Endothelial cell (in vitro differentiated cells): ENCODE results near the gene RELB. TPM values are rescaled to one million over a fixed set of nuclear protein-coding genes. Genes with fewer than 3 reads are reported as not detected.

Experiments used
- DNase-seq: peaks from one replicate; pipeline ENCODE4 v3.0.0; 2021; ENCODE audit warnings: low spot score
- H3K27ac Mint-ChIP-seq: one replicate; pipeline ENCODE4 v1.8.0; 2021; ENCODE audit warnings: mixed read lengths, inconsistent platforms; ENCODE audit not compliant: unreplicated experiment
- H3K27me3 Mint-ChIP-seq: one replicate; pipeline ENCODE4 v1.8.0; 2021; ENCODE audit warnings: mild to moderate bottlenecking, moderate library complexity, mixed read lengths, inconsistent platforms; ENCODE audit not compliant: unreplicated experiment
- H3K36me3 Mint-ChIP-seq: one replicate; pipeline ENCODE4 v1.8.0; 2021; ENCODE audit warnings: mild to moderate bottlenecking, low read depth, mixed read lengths, inconsistent platforms; ENCODE audit not compliant: unreplicated experiment
- H3K4me1 Mint-ChIP-seq: one replicate; pipeline ENCODE4 v1.8.0; 2021; ENCODE audit warnings: mild to moderate bottlenecking, mixed read lengths, inconsistent platforms; ENCODE audit not compliant: unreplicated experiment
- H3K4me3 Mint-ChIP-seq: one replicate; pipeline ENCODE4 v1.8.0; 2021; ENCODE audit warnings: mild to moderate bottlenecking, mixed read lengths, inconsistent platforms; ENCODE audit not compliant: unreplicated experiment
- H3K9me3 Mint-ChIP-seq: one replicate; pipeline ENCODE4 v1.8.0; 2021; ENCODE audit warnings: mixed read lengths, inconsistent platforms; ENCODE audit not compliant: unreplicated experiment
- total RNA-seq: library from RNA; stranded (reverse); fragmentation: NEBNext Ultra II Directional; extraction: Animal tissue kit (Norgen Biotek cat#: 25700); gene quantifications from one replicate; pipeline ENCODE4 v1.2.1, GENCODE V29; 2021; ENCODE audit not compliant: unreplicated experiment
- TF ChIP-seq, protein P1 (sequence below): fragments of 200-600 bp; sonication (generic); IDR thresholded peaks from one replicate; pipeline ENCODE4 v1.5.0; 2021; ENCODE audit warnings: antibody characterized with exemption; ENCODE audit not compliant: unreplicated experiment

RELB gene
- total RNA-seq, 1 donor from 2014 or later, result 8.2 TPM

GRCh38 chr19:45071969-45072790 is 70.9 kb downstream of the RELB start:
- DNase-seq, result no peak
- Mint-ChIP-seq H3K9me3 (no peaks in the 10 kb centered on the region), H3K27me3 (peaks cover 10% of the 10 kb centered on the region), H3K4me1 (peaks cover 4% of the 10 kb centered on the region), H3K27ac (no peak overlapping the region), H3K36me3 (peaks cover 14% of the 10 kb centered on the region), H3K4me3 (no peak overlapping the region)
- TF ChIP-seq, protein P1, sequence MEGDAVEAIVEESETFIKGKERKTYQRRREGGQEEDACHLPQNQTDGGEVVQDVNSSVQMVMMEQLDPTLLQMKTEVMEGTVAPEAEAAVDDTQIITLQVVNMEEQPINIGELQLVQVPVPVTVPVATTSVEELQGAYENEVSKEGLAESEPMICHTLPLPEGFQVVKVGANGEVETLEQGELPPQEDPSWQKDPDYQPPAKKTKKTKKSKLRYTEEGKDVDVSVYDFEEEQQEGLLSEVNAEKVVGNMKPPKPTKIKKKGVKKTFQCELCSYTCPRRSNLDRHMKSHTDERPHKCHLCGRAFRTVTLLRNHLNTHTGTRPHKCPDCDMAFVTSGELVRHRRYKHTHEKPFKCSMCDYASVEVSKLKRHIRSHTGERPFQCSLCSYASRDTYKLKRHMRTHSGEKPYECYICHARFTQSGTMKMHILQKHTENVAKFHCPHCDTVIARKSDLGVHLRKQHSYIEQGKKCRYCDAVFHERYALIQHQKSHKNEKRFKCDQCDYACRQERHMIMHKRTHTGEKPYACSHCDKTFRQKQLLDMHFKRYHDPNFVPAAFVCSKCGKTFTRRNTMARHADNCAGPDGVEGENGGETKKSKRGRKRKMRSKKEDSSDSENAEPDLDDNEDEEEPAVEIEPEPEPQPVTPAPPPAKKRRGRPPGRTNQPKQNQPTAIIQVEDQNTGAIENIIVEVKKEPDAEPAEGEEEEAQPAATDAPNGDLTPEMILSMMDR, result no peak

DNA sequence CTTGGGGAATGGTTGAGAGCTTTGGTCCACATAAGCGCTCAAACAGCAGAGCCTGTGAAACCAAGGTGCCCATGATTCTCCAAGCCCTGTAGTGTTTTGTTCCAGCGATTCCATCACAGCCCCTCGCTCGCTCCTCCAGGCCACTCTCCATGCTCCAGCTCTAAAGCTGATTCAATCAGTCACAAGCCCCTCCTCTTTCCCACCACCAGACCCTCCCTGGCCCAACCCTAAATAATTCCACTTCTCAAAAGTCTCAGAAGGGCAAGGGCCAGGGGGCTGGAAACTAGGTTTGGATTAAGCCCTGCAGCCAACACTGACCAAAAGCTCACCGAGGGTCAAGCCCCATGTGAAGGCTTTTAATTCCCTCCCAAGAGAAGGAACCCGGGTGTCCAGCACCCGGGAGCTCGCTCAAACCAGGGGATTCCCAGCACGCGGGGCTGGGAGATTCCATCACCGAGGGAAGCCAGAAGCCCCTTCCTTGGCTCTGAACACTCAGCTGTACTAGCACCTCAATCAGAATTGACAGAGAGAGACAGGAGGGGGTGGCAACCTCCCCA is 73.6 kb downstream of the RELB start:
- H3K27me3 Mint-ChIP-seq, result peaks cover 11% of the 10 kb centered on the region
- no peak overlapping the region for H3K4me3 Mint-ChIP-seq
- no peak for DNase-seq
- H3K4me1 Mint-ChIP-seq, result peaks cover 5% of the 10 kb centered on the region
- TF ChIP-seq, protein P1, result no peak
- H3K36me3 Mint-ChIP-seq, result peaks cover 8% of the 10 kb centered on the region
- no peaks in the 10 kb centered on the region for H3K9me3 Mint-ChIP-seq
- H3K27ac Mint-ChIP-seq, result no peak overlapping the region

DNA sequence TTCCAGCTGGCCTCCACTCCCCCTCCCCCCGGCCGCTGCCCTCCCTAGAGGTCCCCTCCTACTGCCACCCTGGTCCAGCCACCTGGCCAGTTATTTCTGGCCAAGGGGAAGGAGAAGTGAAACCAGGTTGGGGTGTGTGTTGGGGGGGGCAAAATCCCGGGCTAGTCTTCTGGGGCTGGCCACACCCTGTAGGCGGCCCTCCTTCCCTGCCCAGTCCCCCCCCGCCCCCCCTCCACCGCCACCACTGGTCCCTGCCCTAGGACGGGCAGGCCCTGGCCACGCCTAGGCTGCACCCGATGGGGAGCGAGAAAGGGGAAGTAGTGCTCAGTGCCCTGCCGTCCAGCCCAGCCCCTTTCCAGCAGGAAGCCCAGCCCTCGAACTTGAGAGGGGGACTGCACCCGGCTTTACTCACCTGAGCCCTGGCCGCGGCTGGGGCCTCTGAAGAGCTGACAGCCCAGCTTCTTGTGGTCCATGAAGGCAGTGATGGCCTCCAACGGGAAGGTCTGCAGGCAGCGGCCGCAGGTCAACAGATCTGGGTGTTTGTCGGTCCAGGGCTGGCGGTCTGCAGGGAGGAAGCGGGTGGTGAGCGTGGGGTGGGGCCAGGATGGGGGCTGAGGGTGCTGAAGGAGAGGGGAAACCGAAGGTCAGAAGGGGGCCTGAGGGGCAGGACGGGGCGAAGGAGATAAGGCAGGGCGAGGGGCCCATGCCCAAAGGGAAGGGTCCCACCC is 74.2 kb downstream of the RELB start:
- Mint-ChIP-seq H3K27ac (no peak overlapping the region), H3K27me3 (peaks cover 11% of the 10 kb centered on the region), H3K9me3 (no peaks in the 10 kb centered on the region), H3K4me3 (no peak overlapping the region), H3K4me1 (peaks cover 8% of the 10 kb centered on the region), H3K36me3 (peaks cover 1% of the 10 kb centered on the region)
- DNase-seq, result no peak
- TF ChIP-seq, protein P1, result no peak

GRCh38 chr19:45076029-45076850 is 75.0 kb downstream of the RELB start, which contains the start of gene ZNF296:
ZNF296 (minus strand) TSS chr19:45076478; CDS start chr19:45076373, 105 bp downstream.
- peaks cover 8% of the 10 kb centered on the region for H3K4me1 Mint-ChIP-seq
- H3K27ac Mint-ChIP-seq, result peak within 1 kb of the TSS; percentile 71
- TF ChIP-seq, protein P1, result no peak
- no peaks in the 10 kb centered on the region for H3K36me3 Mint-ChIP-seq
- no peaks in the 10 kb centered on the region for H3K9me3 Mint-ChIP-seq
- peak; percentile 47 for DNase-seq
- peaks cover 13% of the 10 kb centered on the region for H3K27me3 Mint-ChIP-seq
- H3K4me3 Mint-ChIP-seq, result peak within 1 kb of the TSS; percentile 59
